Subcutaneous adipose tissue (tissue), 4 donors: ENCODE data around the gene ARL14. TPM values are rescaled to one million over a fixed set of nuclear protein-coding genes. Genes with fewer than 3 reads are reported as not detected.

Experiments
- CTCF ChIP-seq: fragments of 450-650 bp; IDR thresholded peaks from one replicate; pipeline ENCODE4 v1.5.1; 2016; ENCODE audit warnings: low read depth, mild to moderate bottlenecking, control low read depth, antibody characterized with exemption, moderate library complexity
- total RNA-seq, 4 donors: library from RNA; depleted of rRNA; stranded (reverse); fragments of >200 nt; gene quantifications; one replicate each; pipeline ENCODE4 v1.1.0, GENCODE V29; 2016

The ARL14 gene
- total RNA-seq, 4 donors from 2014 or later = 1.5 TPM; not detected in 3

- no peak for TF ChIP-seq CTCF
These were observed 11.7 kb upstream of the ARL14 start for GRCh38 chr3:160665231-160665630.

- no peak for TF ChIP-seq CTCF
These were observed 11.0 kb upstream of the ARL14 start for GRCh38 chr3:160665784-160666526.

- no peak for TF ChIP-seq CTCF
These were observed 9.5 kb upstream of the ARL14 start for GRCh38 chr3:160667452-160667851.

- no peak for TF ChIP-seq CTCF
These were observed 8.5 kb upstream of the ARL14 start for GRCh38 chr3:160668454-160668853.

- no peak for TF ChIP-seq CTCF
These were observed 5.7 kb upstream of the ARL14 start for GRCh38 chr3:160671231-160671630.

- no peak for TF ChIP-seq CTCF
These were observed 5.0 kb upstream of the ARL14 start for GRCh38 chr3:160671995-160672394.

GRCh38 chr3:160673188-160673587 lies 3.8 kb upstream of the ARL14 start:
- TF ChIP-seq CTCF = no peak
